ENCODE results near the gene ST6GALNAC6. TPM values are rescaled to one million over a fixed set of nuclear protein-coding genes. Genes with fewer than 3 reads are reported as not detected.

ST6GALNAC6 gene
- total and polyA plus RNA-seq, 2 of the 8 experiments (the other 6 are each of a cell fraction or from before 2014, with no cell fraction given): 43.7 to 64.4 TPM

DNA sequence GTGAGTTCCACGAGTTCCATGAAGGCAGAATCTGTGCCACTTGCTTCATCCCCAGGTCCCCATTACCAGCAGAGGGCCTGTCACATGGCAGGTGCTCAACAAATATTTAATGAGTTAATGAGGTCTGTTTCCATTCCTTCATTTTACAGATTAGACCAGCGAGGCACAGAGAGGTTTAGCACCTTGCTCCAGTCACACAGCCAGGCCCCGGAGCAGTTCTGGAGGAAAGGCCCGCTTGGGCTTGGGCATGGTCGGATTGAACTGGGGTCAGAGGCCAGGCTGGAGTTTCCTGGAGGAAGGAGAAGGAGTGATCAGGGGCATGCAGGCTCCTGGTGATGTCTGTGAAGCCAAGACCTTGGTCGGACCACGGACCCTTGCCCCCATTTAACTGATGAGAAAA is 21.4 kb upstream of the ST6GALNAC6 start (continued):
- TF ChIP-seq CREB1 (IDR thresholded peaks at IDR 0.05) (no peak), RFX5 (IDR thresholded peaks at IDR 0.05; ENCODE audit: borderline replicate concordance, low read depth, low read length) (no peak), JUND (IDR thresholded peaks at IDR 0.05; ENCODE audit: low read length) (no peak)
